ENCODE data around the gene SERTAD4.

GRCh38 chr1:210185063-210185462 lies 47.5 kb upstream of the SERTAD4 start:
- TF ChIP-seq GATA3 (IDR thresholded peaks at IDR 0.05; ENCODE audit: low read depth, low read length) (no peak), GATA2 (IDR thresholded peaks at IDR 0.05; ENCODE audit: low read depth, low read length) (no peak)
